HEK293 (cell line): Measurements from ENCODE around the gene SLC25A40.

Experiments
- CTCF ChIA-PET: fragments of 350-600 bp; formaldehyde crosslinking; extraction: SDS; loops from one replicate; lab custom pipeline; 2021; ENCODE audit warnings: antibody characterized with exemption; lab: Yijun Ruan, JAX
- POLR2A ChIA-PET: fragments of 300-600 bp; formaldehyde crosslinking; extraction: SDS; loops from one replicate; lab custom pipeline; 2020; ENCODE audit warnings: antibody characterized with exemption, inconsistent platforms; lab: Yijun Ruan, JAX
- H3K27ac ChIP-seq: fragments of 200-500 bp; sonication (Bioruptor generic); 2 replicates; pipeline ENCODE4 v1.5.1; 2014; ENCODE audit warnings: low read depth, low read length, control low read depth, inconsistent platforms; ENCODE audit errors: extremely low read depth
- H3K36me3 ChIP-seq, 2 experiments: fragments of 200-500 bp in 1 of 2; sonication (Bioruptor generic) in 1 of 2; 1 replicate in 1 of 2; 2 replicates in 1 of 2; pipeline ENCODE4 v1.5.1; 2014 to 2017; ENCODE audit warnings: inconsistent platforms in 2 of 2, low read length in 2 of 2; ENCODE audit not compliant: control insufficient read depth in 2 of 2, insufficient read depth in 1 of 2
- H3K4me1 ChIP-seq: fragments of 200-500 bp; sonication (Bioruptor generic); 2 replicates; pipeline ENCODE4 v1.5.1; 2014; ENCODE audit warnings: mild to moderate bottlenecking, low read length, inconsistent platforms; ENCODE audit not compliant: control insufficient read depth, insufficient read depth
- H3K4me3 ChIP-seq: 2 replicates; pipeline ENCODE4 v1.5.1; 2011; ENCODE audit warnings: low read depth, mild to moderate bottlenecking, control low read depth, low read length, moderate library complexity
- H3K9me3 ChIP-seq: fragments of 200-500 bp; sonication (Bioruptor generic); 2 replicates; pipeline ENCODE4 v1.5.1; 2014; ENCODE audit warnings: low read depth, low read length, inconsistent platforms; ENCODE audit not compliant: control insufficient read depth, insufficient read depth
- KLF10 ChIP-seq: fragments of 450-650 bp; IDR thresholded peaks from 2 replicates; pipeline ENCODE4 v1.5.1; 2018; ENCODE audit warnings: missing biosample characterization, mild to moderate bottlenecking, missing genetic modification characterization
- RBAK ChIP-seq: fragments of 450-650 bp; formaldehyde crosslinking; IDR thresholded peaks from 2 replicates; pipeline ENCODE4 v1.5.1; 2016; ENCODE audit warnings: missing biosample characterization, missing genetic modification characterization
- SP7 ChIP-seq: fragments of 450-650 bp; formaldehyde crosslinking; IDR thresholded peaks from 2 replicates; pipeline ENCODE4 v1.5.1; 2016; ENCODE audit warnings: missing biosample characterization, missing genetic modification characterization
- ZNF112 ChIP-seq: fragments of 450-650 bp; formaldehyde crosslinking; IDR thresholded peaks from 2 replicates; pipeline ENCODE4 v1.5.0; 2017; ENCODE audit warnings: missing biosample characterization, missing genetic modification characterization
- ZNF114 ChIP-seq: fragments of 450-650 bp; formaldehyde crosslinking; IDR thresholded peaks from 2 replicates; pipeline ENCODE4 v1.5.0; 2017; ENCODE audit warnings: missing biosample characterization, missing genetic modification characterization
- ZNF132 ChIP-seq: fragments of 450-650 bp; formaldehyde crosslinking; IDR thresholded peaks from 2 replicates; pipeline ENCODE4 v1.5.1; 2017; ENCODE audit warnings: missing biosample characterization, missing genetic modification characterization, borderline replicate concordance
- ZNF133 ChIP-seq: fragments of 450-650 bp; formaldehyde crosslinking; IDR thresholded peaks from 2 replicates; pipeline ENCODE4 v1.5.1; 2016; ENCODE audit warnings: missing biosample characterization, missing genetic modification characterization
- ZNF138 ChIP-seq: fragments of 450-650 bp; formaldehyde crosslinking; IDR thresholded peaks from 2 replicates; pipeline ENCODE4 v1.5.1; 2016; ENCODE audit warnings: missing biosample characterization, missing genetic modification characterization, borderline replicate concordance
- ZNF223 ChIP-seq: fragments of 450-650 bp; formaldehyde crosslinking; IDR thresholded peaks from 2 replicates; pipeline ENCODE4 v1.5.1; 2016; ENCODE audit warnings: missing biosample characterization, missing genetic modification characterization
- ZNF23 ChIP-seq: fragments of 450-650 bp; formaldehyde crosslinking; IDR thresholded peaks from 2 replicates; pipeline ENCODE4 v1.5.1; 2016; ENCODE audit warnings: missing biosample characterization, missing genetic modification characterization, borderline replicate concordance
- ZNF266 ChIP-seq: fragments of 450-650 bp; formaldehyde crosslinking; IDR thresholded peaks from 2 replicates; pipeline ENCODE4 v1.5.1; 2016; ENCODE audit warnings: missing biosample characterization, missing genetic modification characterization, low read depth
- ZNF292 ChIP-seq: fragments of 450-650 bp; formaldehyde crosslinking; IDR thresholded peaks from 2 replicates; pipeline ENCODE4 v1.5.1; 2016; ENCODE audit warnings: low read depth, missing biosample characterization, missing genetic modification characterization, borderline replicate concordance
- ZNF311 ChIP-seq: fragments of 450-650 bp; formaldehyde crosslinking; IDR thresholded peaks from 2 replicates; pipeline ENCODE4 v1.5.1; 2017; ENCODE audit warnings: missing biosample characterization, missing genetic modification characterization, borderline replicate concordance
- ZNF341 ChIP-seq: fragments of 450-650 bp; formaldehyde crosslinking; IDR thresholded peaks from 2 replicates; pipeline ENCODE4; 2016; ENCODE audit warnings: low read depth, missing biosample characterization, missing genetic modification characterization
- ZNF366 ChIP-seq: fragments of 450-650 bp; formaldehyde crosslinking; conservative IDR thresholded peaks from 2 replicates; pipeline ENCODE4 v1.5.1; 2016; ENCODE audit warnings: missing biosample characterization, missing genetic modification characterization
- ZNF404 ChIP-seq: fragments of 450-650 bp; formaldehyde crosslinking; IDR thresholded peaks from 2 replicates; pipeline ENCODE4 v1.5.1; 2017; ENCODE audit warnings: missing biosample characterization, missing genetic modification characterization
- ZNF501 ChIP-seq: fragments of 450-650 bp; formaldehyde crosslinking; IDR thresholded peaks from 2 replicates; pipeline ENCODE4 v1.5.1; 2016; ENCODE audit warnings: missing biosample characterization, missing genetic modification characterization
- ZNF529 ChIP-seq: fragments of 450-650 bp; formaldehyde crosslinking; IDR thresholded peaks from 2 replicates; pipeline ENCODE4 v1.5.1; 2017; ENCODE audit warnings: missing genetic modification characterization, missing biosample characterization; ENCODE audit not compliant: insufficient replicate concordance
- ZNF621 ChIP-seq: fragments of 450-650 bp; formaldehyde crosslinking; IDR thresholded peaks from 2 replicates; pipeline ENCODE4 v1.5.1; 2017; ENCODE audit warnings: missing biosample characterization, missing genetic modification characterization
- ZNF629 ChIP-seq: fragments of 450-650 bp; formaldehyde crosslinking; IDR thresholded peaks from 2 replicates; pipeline ENCODE4 v1.5.1; 2017; ENCODE audit warnings: missing biosample characterization, missing genetic modification characterization
- ZNF660 ChIP-seq: fragments of 450-650 bp; IDR thresholded peaks from 2 replicates; pipeline ENCODE4 v1.5.1; 2018; ENCODE audit warnings: missing biosample characterization, mild to moderate bottlenecking, missing genetic modification characterization
- TF ChIP-seq, protein P1 (sequence below): fragments of 450-650 bp; formaldehyde crosslinking; IDR thresholded peaks from 2 replicates; pipeline ENCODE4 v1.5.1; 2016; ENCODE audit warnings: missing biosample characterization, missing genetic modification characterization, low read depth
- TF ChIP-seq, protein P2 (sequence below): fragments of 450-650 bp; formaldehyde crosslinking; IDR thresholded peaks from 2 replicates; pipeline ENCODE4 v1.5.1; 2016; ENCODE audit warnings: missing biosample characterization, missing genetic modification characterization
- TF ChIP-seq, protein P3 (sequence below): fragments of 450-650 bp; formaldehyde crosslinking; IDR thresholded peaks from 2 replicates; pipeline ENCODE4 v1.5.1; 2016; ENCODE audit warnings: missing biosample characterization, missing genetic modification characterization
- TF ChIP-seq, protein P4 (sequence below): fragments of 450-650 bp; formaldehyde crosslinking; optimal IDR thresholded peaks from 2 replicates; pipeline ENCODE3; 2016; ENCODE audit warnings: missing biosample characterization, mild to moderate bottlenecking, missing genetic modification characterization
- TF ChIP-seq, protein P5 (sequence below): fragments of 450-650 bp; formaldehyde crosslinking; IDR thresholded peaks from 2 replicates; pipeline ENCODE4 v1.5.1; 2016; ENCODE audit warnings: missing biosample characterization, missing genetic modification characterization

The SLC25A40 gene

DNA sequence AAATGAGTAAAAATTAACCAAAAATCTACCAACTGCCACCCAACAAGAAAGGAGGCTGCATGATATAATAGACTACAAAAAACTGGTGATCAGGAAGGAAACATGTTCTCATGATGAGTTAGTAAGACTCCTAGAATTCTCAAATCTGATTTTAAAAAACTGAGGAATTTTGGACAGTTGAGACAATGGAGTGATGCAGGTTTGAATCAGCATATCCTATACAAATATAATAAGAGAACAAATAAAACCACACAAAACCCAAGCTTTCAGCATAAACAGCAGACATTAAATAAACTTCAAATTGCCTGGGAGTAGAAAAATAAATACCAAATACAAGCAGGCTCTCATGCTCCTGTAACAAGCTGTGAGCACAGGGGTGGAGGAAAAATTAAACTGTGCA is 57.8 kb downstream of the SLC25A40 start:
- no peaks in the 10 kb centered on the region for H3K4me1 ChIP-seq
- ChIA-PET POLR2A (no interaction called here), CTCF (no interaction called here)
- H3K9me3 ChIP-seq: no peaks in the 10 kb centered on the region
- H3K27ac ChIP-seq: no peak overlapping the region
- no peak overlapping the region for H3K4me3 ChIP-seq
- TF ChIP-seq ZNF138 (tag by site-specific recombination): no peak
- TF ChIP-seq, protein P1, sequence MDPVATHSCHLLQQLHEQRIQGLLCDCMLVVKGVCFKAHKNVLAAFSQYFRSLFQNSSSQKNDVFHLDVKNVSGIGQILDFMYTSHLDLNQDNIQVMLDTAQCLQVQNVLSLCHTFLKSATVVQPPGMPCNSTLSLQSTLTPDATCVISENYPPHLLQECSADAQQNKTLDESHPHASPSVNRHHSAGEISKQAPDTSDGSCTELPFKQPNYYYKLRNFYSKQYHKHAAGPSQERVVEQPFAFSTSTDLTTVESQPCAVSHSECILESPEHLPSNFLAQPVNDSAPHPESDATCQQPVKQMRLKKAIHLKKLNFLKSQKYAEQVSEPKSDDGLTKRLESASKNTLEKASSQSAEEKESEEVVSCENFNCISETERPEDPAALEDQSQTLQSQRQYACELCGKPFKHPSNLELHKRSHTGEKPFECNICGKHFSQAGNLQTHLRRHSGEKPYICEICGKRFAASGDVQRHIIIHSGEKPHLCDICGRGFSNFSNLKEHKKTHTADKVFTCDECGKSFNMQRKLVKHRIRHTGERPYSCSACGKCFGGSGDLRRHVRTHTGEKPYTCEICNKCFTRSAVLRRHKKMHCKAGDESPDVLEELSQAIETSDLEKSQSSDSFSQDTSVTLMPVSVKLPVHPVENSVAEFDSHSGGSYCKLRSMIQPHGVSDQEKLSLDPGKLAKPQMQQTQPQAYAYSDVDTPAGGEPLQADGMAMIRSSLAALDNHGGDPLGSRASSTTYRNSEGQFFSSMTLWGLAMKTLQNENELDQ (tag by site-specific recombination): no peak
- no peak for TF ChIP-seq ZNF292
- TF ChIP-seq ZNF133 (tag by site-specific recombination): no peak
- no peak for TF ChIP-seq ZNF341 (tag by site-specific recombination)
- no peak for TF ChIP-seq ZNF132 (tag by site-specific recombination)
- no peak for TF ChIP-seq ZNF266 (tag by site-specific recombination)
- TF ChIP-seq ZNF223: no peak
- TF ChIP-seq, protein P2, sequence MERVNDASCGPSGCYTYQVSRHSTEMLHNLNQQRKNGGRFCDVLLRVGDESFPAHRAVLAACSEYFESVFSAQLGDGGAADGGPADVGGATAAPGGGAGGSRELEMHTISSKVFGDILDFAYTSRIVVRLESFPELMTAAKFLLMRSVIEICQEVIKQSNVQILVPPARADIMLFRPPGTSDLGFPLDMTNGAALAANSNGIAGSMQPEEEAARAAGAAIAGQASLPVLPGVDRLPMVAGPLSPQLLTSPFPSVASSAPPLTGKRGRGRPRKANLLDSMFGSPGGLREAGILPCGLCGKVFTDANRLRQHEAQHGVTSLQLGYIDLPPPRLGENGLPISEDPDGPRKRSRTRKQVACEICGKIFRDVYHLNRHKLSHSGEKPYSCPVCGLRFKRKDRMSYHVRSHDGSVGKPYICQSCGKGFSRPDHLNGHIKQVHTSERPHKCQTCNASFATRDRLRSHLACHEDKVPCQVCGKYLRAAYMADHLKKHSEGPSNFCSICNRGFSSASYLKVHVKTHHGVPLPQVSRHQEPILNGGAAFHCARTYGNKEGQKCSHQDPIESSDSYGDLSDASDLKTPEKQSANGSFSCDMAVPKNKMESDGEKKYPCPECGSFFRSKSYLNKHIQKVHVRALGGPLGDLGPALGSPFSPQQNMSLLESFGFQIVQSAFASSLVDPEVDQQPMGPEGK (tag by site-specific recombination): no peak
- no peak for TF ChIP-seq ZNF311 (tag by site-specific recombination)
- H3K36me3 ChIP-seq: no peaks in the 10 kb centered on the region

DNA sequence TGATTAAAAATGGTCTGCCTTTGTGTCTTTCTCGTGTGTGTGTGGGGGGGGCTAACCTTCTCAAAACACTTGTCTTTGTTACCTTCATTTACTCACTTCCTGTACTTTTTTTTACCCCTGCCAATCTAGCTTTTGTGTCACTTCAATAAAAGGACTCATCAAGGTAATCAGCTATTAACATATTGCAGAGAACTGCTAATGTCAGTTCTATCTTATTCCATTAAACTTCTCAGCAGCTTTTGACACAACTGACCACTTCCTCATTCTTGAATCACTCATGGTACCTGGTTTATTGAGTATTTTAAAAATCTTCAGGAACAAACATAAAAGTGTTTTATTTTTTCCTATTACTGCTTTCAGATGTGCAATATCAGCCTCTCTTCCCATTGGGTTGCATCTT is 59.8 kb downstream of the SLC25A40 start:
- no peaks in the 10 kb centered on the region for H3K36me3 ChIP-seq
- no peaks in the 10 kb centered on the region for H3K4me1 ChIP-seq
- H3K27ac ChIP-seq: no peak overlapping the region
- H3K4me3 ChIP-seq: no peak overlapping the region
- CTCF ChIA-PET: interaction anchor here (0.6 kb wide), 1 partner anchor 18 kb away, joined by 4 read pairs; no protein-coding TSS in a partner anchor
- no peaks in the 10 kb centered on the region for H3K9me3 ChIP-seq
- TF ChIP-seq KLF10 (tag by site-specific recombination): no peak
- no peak for TF ChIP-seq ZNF501 (tag by site-specific recombination)
- TF ChIP-seq ZNF114 (tag by site-specific recombination): no peak
- TF ChIP-seq ZNF112 (tag by site-specific recombination): no peak
- TF ChIP-seq, protein P3, sequence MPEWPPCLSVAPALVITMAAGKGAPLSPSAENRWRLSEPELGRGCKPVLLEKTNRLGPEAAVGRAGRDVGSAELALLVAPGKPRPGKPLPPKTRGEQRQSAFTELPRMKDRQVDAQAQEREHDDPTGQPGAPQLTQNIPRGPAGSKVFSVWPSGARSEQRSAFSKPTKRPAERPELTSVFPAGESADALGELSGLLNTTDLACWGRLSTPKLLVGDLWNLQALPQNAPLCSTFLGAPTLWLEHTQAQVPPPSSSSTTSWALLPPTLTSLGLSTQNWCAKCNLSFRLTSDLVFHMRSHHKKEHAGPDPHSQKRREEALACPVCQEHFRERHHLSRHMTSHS (tag by site-specific recombination): no peak
- TF ChIP-seq ZNF23 (tag by site-specific recombination): no peak
- TF ChIP-seq SP7 (tag by site-specific recombination): no peak
- TF ChIP-seq ZNF529: no peak
- no peak for TF ChIP-seq RBAK (tag by site-specific recombination)
- TF ChIP-seq, protein P4, sequence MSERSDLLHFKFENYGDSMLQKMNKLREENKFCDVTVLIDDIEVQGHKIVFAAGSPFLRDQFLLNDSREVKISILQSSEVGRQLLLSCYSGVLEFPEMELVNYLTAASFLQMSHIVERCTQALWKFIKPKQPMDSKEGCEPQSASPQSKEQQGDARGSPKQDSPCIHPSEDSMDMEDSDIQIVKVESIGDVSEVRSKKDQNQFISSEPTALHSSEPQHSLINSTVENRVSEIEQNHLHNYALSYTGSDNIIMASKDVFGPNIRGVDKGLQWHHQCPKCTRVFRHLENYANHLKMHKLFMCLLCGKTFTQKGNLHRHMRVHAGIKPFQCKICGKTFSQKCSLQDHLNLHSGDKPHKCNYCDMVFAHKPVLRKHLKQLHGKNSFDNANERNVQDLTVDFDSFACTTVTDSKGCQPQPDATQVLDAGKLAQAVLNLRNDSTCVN: no peak
- no peak for TF ChIP-seq ZNF366 (tag by site-specific recombination)
- TF ChIP-seq, protein P5, sequence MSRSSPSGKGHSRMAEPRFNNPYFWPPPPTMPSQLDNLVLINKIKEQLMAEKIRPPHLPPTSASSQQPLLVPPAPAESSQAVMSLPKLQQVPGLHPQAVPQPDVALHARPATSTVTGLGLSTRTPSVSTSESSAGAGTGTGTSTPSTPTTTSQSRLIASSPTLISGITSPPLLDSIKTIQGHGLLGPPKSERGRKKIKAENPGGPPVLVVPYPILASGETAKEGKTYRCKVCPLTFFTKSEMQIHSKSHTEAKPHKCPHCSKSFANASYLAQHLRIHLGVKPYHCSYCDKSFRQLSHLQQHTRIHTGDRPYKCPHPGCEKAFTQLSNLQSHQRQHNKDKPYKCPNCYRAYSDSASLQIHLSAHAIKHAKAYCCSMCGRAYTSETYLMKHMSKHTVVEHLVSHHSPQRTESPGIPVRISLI (tag by site-specific recombination): no peak
- no peak for TF ChIP-seq ZNF621
- TF ChIP-seq ZNF404 (tag by site-specific recombination): no peak
- TF ChIP-seq ZNF660 (tag by site-specific recombination): no peak
- no peak for TF ChIP-seq ZNF629 (tag by site-specific recombination)
- POLR2A ChIA-PET: no interaction called here
